ENCODE results near the gene CDKN2AIPNL.
"Not testable (repeated sequence)": the region's sequence is repeated elsewhere in the genome, so short reads cannot be mapped to it uniquely, and the experiment has no call there.

Gene CDKN2AIPNL

DNA sequence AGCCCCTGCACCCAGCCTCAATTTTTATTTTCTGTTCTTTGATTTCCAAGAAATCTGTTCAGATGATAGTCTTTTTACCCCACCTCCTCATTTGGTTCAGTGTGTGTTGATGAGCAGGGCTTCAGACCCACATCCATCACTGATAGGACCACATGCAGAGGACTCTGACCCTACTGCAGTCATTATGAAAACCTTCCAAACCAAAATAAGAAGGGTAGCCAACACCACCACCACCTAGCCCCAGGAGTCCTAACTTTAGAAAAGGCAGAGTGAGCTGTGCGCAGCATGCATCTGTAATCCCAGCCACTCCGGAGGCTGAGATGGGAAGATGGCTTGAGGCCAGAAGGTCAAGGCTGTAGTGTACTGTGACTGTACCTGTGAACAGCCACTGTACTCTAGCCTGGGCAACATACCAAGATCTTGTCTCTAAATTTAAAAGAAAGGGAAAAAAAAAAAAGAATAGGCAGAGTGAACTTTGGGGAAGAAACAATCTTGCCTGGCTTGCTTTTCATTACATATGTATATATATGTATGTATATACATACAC, 13.0 kb downstream of the CDKN2AIPNL start:
- no peak for DNase-seq (ENCODE audit: low read depth)

DNA sequence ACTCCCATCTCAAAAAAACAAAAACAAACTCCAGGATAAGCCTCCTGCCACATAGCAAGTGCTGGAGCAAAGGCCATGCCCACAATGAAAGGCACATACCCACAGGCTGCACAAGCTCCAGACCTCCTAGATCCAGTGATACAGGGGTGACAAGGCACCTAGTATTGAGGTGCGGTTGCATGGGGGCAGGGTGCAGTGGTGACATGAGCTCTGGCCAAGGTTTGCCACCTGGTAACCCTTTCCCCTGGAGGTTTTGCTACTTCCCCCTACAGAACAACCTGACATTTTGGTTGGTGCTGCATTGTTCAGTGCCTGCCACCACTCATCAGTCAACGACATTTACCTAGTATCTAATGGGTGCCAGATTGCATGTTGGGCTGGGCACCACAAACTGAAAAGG, 14.5 kb downstream of the CDKN2AIPNL start:
- no peak for DNase-seq (ENCODE audit: low read depth)

GRCh38 chr5:134396274-134396673, 15.4 kb downstream of the CDKN2AIPNL start:
- DNase-seq (ENCODE audit: low read depth): no peak

GRCh38 chr5:134394932-134395331, 16.7 kb downstream of the CDKN2AIPNL start:
- DNase-seq (ENCODE audit: low read depth): no peak

- no peak for DNase-seq (ENCODE audit: low read depth)
Measured at GRCh38 chr5:134392301-134392700, 19.4 kb downstream of the CDKN2AIPNL start.

GRCh38 chr5:134387443-134387842, 24.2 kb downstream of the CDKN2AIPNL start:
- DNase-seq (ENCODE audit: low read depth): no peak

- DNase-seq (ENCODE audit: low read depth): no peak
Measured at GRCh38 chr5:134383980-134384697, 27.5 kb downstream of the CDKN2AIPNL start.

DNA sequence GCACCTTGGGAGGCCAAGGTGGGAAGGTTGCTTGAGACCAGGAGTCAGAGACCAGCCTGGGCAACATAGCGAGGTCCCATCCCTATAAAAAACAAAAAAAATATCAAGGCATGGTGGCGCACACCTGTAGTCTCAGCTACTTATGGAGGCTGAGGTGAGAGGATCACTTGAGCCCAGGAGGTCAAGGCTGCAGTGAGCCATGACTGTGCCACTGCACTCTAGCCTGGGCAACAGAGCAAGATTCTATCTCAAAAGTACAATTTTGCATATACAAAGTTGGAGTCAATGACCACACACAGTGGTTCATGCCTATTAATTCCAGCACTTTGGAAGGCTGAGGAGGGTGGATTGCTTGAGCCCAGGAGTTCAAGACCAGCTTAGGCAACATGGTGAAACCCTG, 29.5 kb downstream of the CDKN2AIPNL start:
- DNase-seq (ENCODE audit: low read depth): not testable (repeated sequence)

- no peak for DNase-seq (ENCODE audit: low read depth)
Measured at GRCh38 chr5:134380346-134380745, 31.3 kb downstream of the CDKN2AIPNL start.

DNA sequence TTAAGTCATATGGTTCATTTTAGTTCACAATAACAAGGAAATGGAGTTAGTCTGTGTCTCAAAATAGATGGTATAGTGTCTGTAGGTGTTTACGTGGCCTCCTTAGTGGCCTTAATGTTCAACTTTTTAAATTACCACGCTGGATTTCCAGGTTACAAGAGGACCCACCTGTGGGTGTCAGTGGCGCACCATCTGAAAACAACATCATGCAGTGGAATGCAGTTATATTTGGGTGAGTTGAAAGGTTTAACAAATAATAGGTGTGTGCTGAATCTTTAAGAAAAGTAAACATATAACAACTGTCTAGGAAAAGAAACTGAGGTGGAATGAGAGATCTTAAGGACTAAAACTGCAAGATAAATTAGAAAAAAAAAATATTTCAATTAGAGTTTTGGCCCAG, 37.4 kb downstream of the CDKN2AIPNL start:
- DNase-seq (ENCODE audit: low read depth): no peak

GRCh38 chr5:134373633-134374032, 38.0 kb downstream of the CDKN2AIPNL start:
- not testable (repeated sequence) for DNase-seq (ENCODE audit: low read depth)

GRCh38 chr5:134371834-134372340, 39.8 kb downstream of the CDKN2AIPNL start:
- DNase-seq (ENCODE audit: low read depth): peak; percentile 12

GRCh38 chr5:134370871-134371833, 40.5 kb downstream of the CDKN2AIPNL start, which contains the start of gene UBE2B:
UBE2B (plus strand) TSS chr5:134371569; CDS start chr5:134371596, 27 bp downstream.
- peak; percentile 93 for DNase-seq (ENCODE audit: low read depth)

DNA sequence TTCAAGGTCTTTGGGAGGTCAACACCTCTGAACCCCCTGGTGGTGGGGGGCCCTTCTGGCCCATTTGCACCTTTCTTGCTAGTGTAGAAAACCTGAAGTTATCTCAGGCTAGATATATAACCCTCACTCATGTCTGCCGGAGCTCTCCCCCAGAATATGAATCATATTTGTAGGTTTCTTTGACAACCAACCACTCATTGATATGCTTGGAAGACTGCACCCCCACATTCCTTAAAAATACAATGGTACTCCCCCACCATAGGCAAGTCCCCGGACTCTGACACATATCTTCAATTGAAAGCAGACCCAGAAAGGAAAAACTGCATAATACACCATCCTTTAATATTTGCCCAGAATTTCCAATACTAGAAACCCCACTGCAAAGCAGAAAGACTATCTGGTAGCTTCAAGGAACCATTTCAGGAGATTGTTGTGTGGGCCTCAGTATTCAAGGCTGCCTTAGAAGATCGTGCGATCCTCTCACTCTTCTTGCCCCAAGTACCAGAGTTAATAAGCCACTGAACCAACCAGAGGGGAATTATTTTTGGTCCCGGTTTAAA, 41.3 kb downstream of the CDKN2AIPNL start:
- DNase-seq (ENCODE audit: low read depth): no peak

DNA sequence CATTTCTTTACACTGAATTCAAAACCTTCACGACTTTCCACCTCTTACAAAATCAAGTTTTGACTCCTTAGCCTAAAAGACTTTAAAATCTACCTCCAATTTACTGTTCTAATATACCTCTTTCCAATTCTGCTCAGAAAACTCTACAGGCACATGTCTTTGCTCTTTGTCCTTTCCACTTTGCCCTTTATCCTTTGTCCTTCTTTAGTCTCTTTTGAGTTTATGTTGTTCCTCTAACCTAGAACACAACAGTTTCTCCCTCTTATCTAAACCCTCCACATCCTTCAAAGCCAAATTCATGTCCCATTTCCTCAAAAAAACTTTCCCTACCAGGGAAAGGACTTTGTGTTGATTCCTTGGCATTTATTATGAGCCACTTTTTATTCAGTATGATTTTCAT, 46.1 kb downstream of the CDKN2AIPNL start:
- no peak for DNase-seq (ENCODE audit: low read depth)

DNA sequence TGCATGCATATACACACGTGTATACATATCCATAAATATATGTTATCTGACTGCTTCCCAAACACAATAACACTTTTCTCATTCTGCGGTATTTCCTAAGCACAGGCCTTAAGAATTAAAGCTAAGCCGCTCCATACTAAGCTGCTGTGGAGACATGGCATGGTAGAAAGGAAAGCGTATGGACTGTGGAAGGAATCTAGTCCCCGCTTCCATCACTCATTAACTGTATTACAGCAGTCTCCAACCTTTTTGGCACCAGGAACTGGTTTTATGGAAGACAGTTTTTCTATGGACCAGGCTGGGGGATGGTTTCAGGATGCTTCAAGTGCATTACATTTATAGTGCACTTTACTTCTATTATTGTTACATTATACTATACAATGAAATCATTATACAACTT, 56.0 kb downstream of the CDKN2AIPNL start:
- no peak for DNase-seq (ENCODE audit: low read depth)

Measured in stimulated activated CD8-positive, alpha-beta memory T cell treated with anti-CD3 and anti-CD28 coated beads, Interleukin-7, amount 100 ng/mL, for 24 hours (primary cell).